ENCODE results near the gene BBX.

The BBX gene

DNA sequence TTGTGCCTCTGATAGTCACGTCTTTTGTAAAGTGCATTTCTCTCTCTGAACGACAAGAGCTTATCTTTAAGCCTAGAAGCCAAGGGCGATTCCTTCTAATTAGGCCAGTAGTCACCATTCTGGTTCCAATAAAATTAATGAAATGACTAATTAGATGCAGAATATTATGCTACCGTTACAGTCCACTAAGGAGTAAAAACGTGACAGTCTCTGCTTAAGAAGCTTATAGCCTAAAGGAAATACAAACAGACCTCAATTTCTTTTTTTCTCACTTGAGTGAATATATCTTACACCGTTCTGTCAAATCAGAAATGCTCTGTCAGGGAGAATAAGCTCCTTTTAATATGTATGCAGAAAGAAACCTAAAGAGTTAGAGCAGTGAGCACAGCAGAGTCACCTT lies 332.0 kb downstream of the BBX start:
- no peak overlapping the region for H3K4me2 ChIP-seq
- no peak overlapping the region for H3K27ac ChIP-seq
- H3K36me3 ChIP-seq, result no peaks in the 10 kb centered on the region
- no peaks in the 10 kb centered on the region for H3K27me3 ChIP-seq
- H3K4me3 ChIP-seq, result no peak overlapping the region
- H3K9ac ChIP-seq, result no peak overlapping the region
- H4K20me1 ChIP-seq, result no peaks in the 10 kb centered on the region
- peaks cover 0 to 6% (median 0%) of the 10 kb centered on the region in 11 experiments; a peak in 2 of 22 replicates for H3K9me3 ChIP-seq (replicated peaks in 1 of 11)
- no peak for TF ChIP-seq Cebpa-rat (IDR thresholded peaks at IDR 0.05)
- no peaks in the 10 kb centered on the region for H3K4me1 ChIP-seq

GRCh38 chr3:107855710-107856109 lies 332.9 kb downstream of the BBX start:
- TF ChIP-seq Cebpa-rat (IDR thresholded peaks at IDR 0.05), result no peak
- no peak overlapping the region for H3K9ac ChIP-seq
- no peaks in the 10 kb centered on the region for H3K36me3 ChIP-seq
- no peaks in the 10 kb centered on the region for H4K20me1 ChIP-seq
- no peak overlapping the region for H3K4me3 ChIP-seq
- peaks cover 0 to 6% (median 0%) of the 10 kb centered on the region in 11 experiments; a peak in 2 of 22 replicates for H3K9me3 ChIP-seq (replicated peaks in 1 of 11)
- no peaks in the 10 kb centered on the region for H3K4me1 ChIP-seq
- no peak overlapping the region for H3K4me2 ChIP-seq
- H3K27me3 ChIP-seq, result no peaks in the 10 kb centered on the region
- H3K27ac ChIP-seq, result no peak overlapping the region

DNA sequence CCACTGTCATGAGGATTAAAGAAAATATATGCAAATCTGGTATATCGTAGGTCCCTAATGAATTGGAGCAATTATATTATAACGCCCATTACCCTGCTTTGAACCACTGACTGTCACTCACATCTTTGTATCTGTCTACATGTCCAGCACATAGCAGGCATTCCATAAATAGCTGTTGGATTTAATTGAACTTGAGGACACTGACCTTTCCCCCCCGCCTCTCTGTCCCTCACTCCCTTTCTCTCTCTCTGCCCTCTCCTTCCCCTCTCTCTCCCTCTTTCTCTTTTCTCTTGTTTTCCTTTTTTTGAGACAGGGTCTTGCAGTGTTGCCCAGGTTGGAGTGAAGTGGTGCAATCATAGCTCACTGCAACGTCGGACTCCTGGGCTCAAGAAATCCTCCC lies 335.1 kb downstream of the BBX start:
- H3K27ac ChIP-seq, result no peak overlapping the region
- no peaks in the 10 kb centered on the region for H4K20me1 ChIP-seq
- no peak overlapping the region for H3K9ac ChIP-seq
- no peak overlapping the region for H3K4me2 ChIP-seq
- H3K4me3 ChIP-seq, result no peak overlapping the region
- peaks cover 0 to 9% (median 7%) of the 10 kb centered on the region in 10 experiments; a peak in 14 of 20 replicates for H3K4me1 ChIP-seq
- H3K36me3 ChIP-seq, result no peaks in the 10 kb centered on the region
- H3K27me3 ChIP-seq, result no peaks in the 10 kb centered on the region
- no peaks in the 10 kb centered on the region for H3K9me3 ChIP-seq (replicated peaks in 1 of 11)
- TF ChIP-seq Cebpa-rat (IDR thresholded peaks at IDR 0.05), result no peak

DNA sequence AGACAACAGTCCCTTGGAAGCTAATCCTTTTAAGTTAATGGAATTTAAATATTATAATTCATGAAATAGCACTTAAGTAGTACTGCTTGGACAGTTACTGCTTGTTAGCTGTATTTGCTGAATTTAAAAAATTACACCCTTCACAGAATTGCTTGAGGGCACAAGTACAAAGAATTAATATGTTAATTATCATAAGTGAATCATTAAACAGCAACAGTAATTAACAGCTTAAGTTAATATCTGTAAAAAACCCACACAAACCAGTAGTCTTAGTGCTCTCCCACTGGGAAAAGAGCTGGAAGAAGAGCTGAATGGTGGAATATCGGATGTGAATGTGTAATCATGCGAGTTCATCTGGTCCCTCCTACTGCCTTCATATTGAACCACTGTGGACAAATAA lies 336.1 kb downstream of the BBX start:
- Histone ChIP-seq H3K9ac (no peak overlapping the region), H3K9me3 (replicated peaks in 1 of 11) (no peaks in the 10 kb centered on the region), H3K27ac (no peak overlapping the region), H3K4me3 (no peak overlapping the region), H3K27me3 (no peaks in the 10 kb centered on the region), H3K4me2 (no peak overlapping the region), H3K4me1 (peaks cover 0 to 9% (median 7%) of the 10 kb centered on the region in 10 experiments; a peak in 14 of 20 replicates), H3K36me3 (no peaks in the 10 kb centered on the region), H4K20me1 (no peaks in the 10 kb centered on the region)
- no peak for TF ChIP-seq Cebpa-rat (IDR thresholded peaks at IDR 0.05)

Data from BLaER1 treated with 17β-estradiol and CSF1 and Interleukin-3, amounts not matched to agents 10 nM and 100 nM (cell line).